AML-193 (cell line): ENCODE data around the gene MYO18B.

ENCODE experiments used
- DNase-seq, 2 experiments: peaks; one replicate each; lab custom pipeline; 2025; lab: John Stamatoyannopoulos, UW

MYO18B gene

DNA sequence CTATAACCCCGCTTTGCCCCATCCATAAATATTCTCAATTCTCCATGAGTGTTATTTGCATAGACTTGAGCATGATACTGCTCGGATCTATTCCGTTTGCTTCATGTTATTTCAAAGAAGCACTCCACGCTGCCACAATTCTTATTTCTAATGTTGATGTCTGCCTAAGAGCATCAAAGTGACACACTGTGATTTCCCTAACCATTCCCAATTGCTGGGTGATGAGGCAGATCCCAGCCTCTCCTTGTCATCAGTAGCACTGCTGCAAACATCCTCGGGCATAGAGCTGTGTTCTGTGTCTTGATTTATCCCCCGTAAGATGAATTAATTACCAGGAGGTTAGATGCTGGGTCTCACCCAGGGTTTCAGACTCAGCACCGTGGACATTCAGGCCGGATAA, 249.0 kb downstream of the MYO18B start:
- no peak for DNase-seq

DNA sequence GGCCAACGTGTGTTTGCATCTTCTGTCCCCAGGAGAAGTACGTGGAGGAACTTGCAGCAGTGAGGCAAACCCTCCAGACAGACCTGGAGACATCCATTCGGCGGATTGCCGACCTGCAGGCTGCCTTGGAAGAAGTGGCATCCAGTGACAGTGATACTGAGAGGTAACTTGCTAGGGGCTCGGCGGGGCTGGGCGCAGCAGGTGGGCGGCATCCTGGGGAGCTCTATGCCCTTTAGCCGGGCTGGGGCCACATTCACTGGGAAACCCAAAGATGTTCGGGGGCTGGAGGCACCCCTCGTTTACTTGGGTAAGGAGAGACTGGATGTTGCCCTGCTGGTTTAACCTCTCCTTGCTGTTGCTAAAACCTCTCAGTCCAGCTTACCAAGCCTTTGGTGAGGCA, 250.3 kb downstream of the MYO18B start:
- no peak for DNase-seq

DNA sequence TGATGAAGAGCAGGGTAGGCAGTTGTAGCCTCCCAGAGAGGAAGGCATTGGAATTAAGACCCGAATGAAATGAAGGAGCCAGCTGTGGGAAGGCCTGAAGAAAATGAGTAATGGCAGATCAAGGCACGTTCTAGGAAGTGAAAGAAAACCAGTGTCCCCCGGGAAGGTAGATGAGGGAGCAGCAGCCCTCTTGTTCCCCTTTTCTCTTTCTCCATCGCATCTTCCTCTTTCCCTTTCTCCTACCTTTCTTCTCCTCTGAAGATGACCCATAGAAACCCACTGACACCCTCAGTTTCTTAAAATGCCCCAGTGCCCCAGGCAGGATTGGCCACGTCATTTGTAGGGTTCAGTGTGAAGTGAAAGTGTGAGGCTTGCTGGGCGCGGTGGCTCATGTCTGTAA, 254.7 kb downstream of the MYO18B start:
- DNase-seq, result no peak

DNA sequence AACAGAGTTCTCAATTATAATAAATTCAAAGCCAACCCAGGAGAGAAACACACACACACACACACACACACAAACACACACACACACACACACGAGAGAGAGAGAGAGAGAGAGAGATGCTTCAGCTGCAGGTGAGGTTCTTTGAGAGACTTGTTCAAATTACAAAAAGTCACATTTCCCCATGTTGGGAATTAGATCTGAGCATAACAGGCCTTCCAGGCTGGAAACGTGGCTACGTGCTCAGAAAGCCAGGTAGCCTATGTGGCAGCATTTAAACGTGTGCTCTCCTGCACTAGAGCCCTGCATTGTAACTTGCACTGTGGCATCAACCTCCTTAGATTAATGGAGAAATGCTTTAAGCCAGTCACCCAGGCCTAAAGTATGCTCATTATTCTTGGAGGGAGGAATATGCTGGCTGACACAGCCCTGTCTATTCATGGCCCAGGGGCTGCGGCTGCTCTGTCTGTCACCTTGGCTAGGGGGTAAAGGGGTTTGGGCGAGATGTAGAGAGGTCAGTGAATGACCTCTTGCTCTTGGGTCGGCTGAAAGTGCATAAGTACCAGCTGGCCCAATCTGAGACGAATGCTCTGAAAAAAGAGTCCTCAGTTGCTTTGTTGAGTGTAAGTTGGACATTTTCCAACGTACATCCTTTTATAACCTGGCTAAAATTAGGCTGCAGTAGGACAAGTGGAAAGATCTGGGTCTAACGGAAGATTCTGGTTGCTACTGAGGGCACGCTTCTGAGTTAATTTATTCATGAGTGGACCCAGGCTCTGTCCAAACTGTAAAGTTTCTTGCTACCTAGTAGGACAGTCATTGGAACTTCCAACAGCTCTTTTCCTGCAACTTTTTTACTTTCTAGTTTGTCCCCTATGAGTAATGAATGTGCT, 256.1 kb downstream of the MYO18B start:
- no peak for DNase-seq

DNA sequence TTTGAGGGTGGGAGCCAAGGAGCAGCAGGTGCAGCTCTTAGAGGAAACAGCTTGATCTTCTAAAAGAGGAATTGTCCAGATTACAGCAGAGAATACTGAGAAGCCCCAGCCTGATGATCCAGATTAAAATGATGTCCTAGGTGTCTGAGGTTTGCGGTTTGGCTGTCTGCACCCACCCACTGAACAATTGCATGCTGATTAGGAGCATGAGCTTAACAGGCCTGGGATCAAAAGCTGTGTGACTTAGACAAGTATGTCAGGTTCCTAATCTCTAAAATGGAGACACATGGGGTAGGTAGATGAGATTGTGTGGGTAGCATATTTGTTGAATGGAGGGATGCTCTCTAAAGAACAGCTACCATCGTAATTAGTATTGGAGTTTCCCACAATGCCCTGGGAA, 260.5 kb downstream of the MYO18B start:
- DNase-seq, result no peak

DNA sequence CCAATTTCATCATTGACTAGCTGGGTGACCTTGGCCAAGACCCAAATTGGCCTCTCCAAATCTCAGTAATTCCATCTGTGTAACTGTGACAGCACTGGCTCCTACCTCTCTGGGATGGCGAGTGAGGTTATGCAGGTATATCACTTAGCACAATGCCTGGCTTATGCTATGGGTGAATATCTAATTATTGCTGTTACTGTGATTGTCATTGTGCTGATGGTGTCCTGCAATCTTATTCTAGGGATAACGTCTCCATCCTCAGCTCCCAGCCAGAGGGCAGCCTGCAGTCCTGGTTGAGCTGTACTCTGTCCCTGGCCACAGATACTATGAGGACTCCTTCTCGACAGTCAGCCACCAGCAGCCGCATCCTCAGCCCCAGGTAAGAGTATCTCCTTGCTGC, 262.5 kb downstream of the MYO18B start:
- DNase-seq, result no peak

DNA sequence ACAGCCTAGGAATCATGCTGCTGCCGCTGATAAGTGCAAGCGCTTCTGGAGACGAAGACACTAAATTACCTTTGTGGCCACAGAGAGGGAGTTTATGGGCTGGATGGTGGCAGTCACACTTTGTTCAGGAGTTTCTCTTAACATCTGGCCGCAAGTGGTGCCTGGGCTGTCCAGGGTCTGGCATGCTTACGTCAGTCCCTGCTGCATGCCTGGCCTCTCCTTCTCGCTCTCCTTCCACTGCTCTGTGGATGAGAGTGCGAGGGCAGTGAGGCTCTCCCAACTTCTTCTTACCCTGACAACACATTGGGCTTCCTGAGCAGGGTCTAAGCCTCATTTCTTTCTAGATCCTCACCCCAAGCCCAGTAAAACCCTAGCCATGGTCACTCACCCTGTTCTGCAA, 266.6 kb downstream of the MYO18B start:
- no peak for DNase-seq

DNA sequence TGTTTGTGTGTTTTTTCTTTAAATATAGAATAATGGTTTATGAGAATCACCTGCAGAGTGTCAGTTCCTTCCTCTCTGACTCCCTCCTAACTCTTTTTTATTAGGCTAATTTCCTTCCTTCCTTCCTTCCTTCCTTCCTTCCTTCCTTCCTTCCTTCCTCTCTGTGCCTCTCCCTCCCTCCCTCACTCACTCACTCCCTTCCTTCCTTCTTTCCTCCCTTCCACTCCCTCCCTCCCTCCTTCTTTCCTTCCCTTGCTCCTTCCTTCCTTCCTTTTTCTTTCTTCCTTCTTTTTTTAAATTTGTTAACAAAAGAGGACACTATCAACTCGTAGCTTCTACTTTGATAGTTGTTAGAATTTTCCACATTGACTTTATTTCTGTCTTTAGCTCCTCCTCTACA, 274.9 kb downstream of the MYO18B start:
- DNase-seq, result no peak

DNA sequence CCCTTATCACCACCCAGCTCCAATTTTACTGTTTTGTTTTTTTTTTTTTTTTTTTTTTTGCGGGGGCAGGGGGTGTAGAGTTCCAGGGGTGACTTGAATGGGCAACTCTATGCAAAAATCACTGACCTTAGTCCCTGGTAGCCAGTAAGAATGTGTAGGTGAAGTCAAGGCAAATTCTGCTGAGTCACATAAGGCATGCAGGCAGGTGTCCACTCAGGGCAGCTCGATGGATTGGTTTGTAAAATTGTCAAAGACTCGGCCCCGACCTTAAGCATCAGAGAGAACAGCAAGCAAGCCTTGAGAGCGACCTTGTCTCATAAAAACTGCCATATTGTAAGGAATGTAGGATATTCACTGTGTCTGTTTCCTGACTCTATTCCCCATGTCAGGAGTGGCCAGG, 275.9 kb downstream of the MYO18B start:
- no peak for DNase-seq

DNA sequence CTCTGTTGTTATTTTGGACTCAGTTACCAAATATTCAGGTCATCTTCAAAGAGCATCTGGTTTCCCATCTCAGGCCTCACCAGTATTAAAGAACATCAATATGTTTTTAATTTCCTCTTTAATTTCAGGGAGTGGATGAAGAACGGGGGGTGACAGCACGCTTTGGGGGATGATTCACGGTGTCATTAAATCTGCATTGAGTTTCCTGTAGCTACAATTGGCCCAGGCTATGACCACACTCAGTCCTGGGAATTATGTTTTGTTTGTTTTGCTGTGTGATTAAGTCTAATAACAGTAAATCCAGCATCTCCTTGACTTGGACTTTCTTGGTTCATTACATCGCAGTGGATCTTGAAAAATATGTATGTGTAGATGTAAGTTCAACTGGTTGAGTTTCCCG, 277.6 kb downstream of the MYO18B start:
- no peak for DNase-seq

DNA sequence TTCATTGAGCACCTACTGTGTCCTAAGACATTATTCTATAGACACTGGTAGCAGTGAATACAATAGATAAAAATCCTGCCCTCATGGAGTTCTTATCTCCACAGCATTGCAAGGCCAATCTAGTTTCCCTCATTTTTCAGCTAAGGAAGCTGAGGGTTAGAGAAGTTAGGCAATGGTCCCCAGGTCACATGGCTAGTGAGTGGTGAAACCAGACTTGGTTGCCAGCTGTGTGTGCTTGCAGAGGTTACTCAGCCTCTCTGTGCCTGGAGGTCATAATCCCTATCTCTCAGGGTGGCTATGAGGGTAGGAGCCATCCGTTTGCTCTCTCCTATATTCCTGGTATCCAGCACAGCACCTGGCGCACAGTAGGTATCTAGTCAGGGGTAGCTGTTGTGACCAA, 279.5 kb downstream of the MYO18B start:
- no peak for DNase-seq

DNA sequence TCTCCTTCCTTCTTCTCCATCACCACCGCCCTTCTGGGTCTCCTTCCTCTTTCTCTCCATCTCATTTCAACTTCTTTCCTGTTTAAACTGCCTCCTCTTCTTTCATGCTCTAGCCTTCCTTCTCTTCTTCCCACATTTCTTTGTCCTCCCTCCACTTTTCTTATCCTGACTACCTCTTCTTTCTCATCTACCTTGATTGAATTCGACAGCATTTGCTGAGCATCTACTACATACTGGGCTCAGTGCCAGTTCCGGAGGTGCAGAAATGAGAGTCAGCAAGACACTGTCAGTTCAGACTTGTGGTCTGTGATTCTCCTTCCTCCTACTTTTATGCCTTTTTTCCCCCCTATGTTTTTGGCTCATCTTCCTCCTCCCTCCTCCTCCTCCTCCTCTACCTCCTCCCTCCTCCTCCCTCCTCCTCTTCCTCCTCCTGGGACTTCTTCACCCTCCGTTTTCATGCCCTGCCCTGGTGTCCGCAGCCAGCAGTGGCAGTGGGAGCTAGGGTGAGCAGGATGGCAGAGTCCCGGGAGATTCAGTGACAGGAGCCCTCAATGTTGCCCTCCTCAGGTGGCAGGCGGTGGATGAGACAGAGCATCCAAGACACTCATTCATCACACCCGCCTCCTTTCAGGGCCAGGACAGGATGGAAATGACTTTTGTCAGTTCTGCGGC, 281.3 kb downstream of the MYO18B start:
- no peak for DNase-seq

DNA sequence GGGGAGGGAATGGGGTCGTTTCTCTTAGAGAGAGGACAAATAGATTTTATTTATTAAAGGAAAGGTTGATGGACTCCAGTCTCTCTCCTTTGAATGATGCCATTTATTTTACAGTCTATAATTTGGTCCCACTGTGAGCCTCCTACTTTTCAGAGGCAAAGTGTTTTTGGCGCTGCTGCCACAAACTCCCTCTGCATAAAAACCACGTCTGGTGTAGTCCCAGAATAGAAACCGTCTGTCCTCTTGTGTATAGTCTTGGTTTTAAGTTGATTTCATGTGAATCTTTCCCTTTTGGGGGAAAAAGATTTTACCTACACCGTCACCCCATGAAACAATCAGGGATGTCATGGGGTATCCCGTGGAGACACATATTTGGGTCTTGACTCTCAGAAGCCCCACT, 283.6 kb downstream of the MYO18B start:
- DNase-seq, result no peak

DNA sequence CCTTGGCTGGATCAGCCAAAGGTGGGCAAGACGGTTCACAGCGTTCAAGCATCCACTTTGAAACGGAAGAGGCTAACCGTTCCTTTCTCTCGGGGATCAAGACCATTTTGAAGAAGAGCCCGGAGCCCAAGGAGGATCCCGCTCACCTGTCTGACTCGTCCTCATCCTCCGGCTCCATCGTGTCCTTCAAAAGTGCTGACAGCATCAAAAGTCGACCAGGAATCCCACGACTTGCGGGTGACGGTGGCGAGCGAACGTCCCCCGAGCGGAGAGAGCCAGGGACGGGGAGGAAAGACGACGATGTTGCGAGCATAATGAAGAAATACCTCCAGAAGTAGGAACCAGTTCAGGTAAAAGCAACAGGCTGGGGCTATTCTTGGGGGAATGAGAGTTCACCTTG, 285.4 kb downstream of the MYO18B start:
- DNase-seq, result no peak

DNA sequence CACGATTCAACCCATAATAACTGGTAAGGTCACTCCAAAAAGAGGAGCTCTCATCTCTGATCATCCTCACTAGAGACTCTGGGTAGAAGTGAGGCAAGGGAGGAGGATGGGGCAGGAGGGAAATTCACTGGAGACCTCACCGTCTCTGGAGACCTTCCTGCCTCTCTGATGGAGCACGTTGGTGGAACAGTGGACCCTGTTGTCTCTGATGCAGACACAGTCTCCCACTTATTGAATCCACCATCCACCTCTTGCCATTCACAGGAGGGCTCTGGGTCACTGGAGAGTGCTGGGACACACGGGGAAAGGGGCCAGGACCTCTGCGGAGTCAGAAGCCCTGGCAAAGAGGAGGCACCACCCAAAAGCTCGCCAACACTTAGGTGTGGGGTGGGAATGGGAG, 289.7 kb downstream of the MYO18B start:
- no peak for DNase-seq

DNA sequence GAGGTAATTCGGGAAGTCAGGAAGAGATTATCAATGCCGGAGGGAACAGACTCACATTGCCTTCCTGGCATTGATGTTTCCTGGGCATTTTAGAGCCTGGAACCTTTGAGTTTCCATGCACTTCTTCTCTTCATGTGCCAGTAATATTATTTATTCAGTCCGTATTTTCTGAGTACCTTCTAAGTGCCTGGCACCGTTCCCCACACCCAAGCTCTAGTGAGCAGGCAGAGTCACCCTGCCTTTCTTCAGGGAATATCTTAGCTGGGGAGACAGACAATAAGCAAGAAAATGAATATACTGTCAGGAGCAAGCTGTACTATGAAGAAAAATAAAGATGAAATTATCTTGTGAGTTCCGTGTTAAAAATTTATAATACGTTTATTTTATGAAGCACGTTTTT, 291.1 kb downstream of the MYO18B start:
- no peak for DNase-seq

DNA sequence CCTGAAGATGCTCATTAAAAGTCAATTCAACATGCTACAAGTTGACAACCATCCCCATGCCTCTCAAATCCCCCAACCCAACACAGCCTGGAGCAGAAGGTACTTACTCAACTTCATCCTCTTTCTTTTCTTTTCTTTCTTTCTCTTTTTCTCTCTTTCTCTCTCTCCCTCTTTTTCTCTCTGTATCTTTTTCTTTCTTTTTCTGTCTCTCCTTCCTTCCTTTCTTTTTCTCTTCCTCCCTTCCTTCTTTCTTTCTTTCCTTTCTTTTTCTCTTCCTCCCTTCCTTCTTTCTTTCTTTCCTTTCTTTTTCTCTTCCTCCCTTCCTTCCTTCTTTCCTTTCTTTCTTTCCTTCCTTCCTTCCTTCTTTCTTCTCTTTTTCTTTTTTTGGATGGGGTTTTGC, 291.6 kb downstream of the MYO18B start:
- DNase-seq, result no peak

DNA sequence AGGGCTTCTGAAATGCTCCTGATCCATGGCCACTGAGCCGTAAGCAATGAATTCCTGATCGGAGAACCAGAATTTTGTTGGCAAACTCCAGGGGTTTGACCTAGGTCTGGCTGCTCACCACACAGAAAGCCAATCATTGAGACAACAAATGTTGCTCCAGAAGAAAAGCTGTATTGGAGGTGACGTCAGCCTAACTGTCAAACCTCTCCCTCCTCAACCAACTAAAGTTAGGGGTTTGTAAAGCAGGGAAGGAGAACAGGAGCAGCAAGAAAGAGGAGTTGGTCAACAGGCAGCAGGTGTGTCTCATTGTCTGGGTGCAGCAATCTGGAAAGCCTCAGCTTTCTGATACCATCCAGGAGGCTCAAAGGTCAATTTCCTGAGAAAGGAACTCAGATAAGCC, 293.5 kb downstream of the MYO18B start:
- DNase-seq, result no peak

DNA sequence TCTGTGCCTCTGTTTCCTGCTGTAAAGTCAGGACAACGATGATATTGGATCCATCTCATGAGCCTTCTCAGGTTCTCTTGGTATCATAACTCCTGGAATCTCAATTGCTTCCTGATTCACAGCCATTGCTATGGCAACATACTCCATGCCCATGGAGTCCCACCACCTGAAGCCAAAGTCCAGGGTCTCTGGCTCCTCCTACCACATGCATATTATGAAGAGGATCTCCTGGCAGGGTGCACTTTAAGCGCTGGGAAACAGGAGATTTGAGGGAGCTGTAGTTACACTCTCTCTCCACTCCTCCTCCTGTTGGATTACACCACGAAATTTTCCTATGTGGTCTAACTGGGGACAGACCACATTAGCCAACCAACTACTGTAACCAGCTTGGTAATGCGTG, 296.4 kb downstream of the MYO18B start:
- no peak for DNase-seq

DNA sequence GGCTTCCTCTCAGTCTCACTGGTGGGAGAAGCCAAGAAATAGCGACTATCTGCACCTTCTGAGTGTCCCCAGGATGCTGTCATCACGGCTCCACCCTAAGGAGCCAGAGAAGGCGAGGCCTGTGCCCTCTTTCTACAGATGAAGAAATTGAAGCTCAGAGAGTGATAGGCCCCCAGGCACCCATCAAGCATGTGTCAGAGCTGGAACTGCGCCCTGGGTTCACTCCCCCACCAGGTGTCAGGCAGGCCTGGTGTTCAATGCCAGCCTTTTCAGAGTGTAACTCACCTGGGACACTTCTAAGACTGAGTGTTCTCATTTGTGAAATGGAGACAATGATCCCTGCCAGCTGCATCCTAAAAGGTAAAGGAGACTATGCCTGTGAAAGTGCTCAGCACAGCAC, 299.9 kb downstream of the MYO18B start:
- no peak for DNase-seq

DNA sequence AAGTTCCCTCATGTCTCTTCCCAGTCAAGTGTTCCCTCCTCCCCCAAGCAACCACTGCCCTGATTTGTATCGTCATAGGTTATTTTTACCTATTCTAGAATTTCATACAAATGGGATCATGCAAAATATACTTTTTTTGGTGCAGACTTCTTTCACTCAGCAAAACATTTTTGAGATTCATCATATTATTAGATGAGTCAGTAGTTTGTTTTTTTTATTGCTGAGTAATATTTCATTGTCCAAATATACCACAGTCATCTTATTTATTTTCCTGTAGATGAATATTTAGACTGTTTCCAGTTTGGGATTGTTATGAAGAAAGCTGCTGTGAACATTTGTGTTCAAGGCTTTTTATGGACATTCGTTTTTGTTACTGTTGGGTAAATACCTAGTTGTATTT, 301.0 kb downstream of the MYO18B start:
- no peak for DNase-seq

DNA sequence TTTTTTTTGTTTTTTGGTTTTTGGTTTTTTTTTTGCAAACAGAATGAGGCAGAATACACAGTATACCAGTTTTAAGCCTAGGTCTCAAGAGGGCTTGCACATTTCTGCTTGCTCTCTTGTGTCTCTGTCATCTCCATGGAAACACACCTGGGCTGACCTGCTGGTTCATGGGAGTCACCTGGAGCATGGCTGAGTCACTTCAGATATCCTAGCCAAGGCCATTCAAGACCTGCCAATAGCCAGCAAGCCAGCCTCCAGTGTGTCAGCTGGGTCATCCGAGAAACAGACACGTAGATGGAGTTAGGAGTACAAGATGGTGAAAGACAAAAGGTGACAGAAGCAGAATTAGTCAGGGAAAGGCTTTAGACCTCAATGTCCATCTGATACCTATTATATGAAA, 303.1 kb downstream of the MYO18B start:
- DNase-seq, result no peak

DNA sequence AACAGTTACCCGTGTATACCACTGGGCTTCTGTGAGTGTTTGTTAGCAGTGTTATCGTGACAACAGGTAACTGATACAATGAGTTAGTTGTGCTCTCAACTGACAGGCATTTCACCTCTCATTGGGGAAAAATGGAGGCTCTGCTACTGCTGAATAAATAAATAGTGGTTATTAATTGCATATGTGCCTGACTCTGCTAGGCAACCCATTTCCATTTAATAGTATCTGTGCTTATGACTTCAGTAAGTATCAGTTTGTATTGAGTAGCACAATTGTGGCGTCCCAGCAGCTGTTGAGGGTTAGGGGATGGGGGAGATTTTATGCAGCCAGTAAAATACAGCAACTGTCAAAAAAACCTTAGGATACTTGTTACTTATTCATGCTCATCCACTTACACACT, 303.9 kb downstream of the MYO18B start:
- no peak for DNase-seq

DNA sequence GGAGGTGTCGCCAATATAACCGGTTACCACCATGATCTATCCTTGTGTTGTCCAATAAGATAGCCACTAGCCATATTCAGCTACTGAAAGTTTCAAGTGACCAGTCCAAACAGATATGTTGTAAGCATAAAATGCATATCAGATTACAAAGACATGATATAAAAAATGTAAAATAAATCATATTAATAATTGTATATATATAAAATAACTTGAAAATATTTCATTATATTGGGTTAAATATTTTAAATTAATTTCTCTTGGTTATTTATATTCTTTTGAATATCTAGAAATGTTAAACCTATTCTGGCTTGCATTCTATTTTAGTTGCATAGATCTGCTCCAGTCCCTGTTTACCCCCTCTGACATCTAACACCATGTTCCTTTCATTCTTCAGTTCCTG, 305.5 kb downstream of the MYO18B start:
- no peak for DNase-seq
